Activated T-helper 17 cell treated with anti-CD3 and anti-CD28 coated beads, Interleukin-2, amount 50 U/mL, for 72 hours (primary cell): ENCODE data around the gene CREB5. TPM values are rescaled to one million over a fixed set of nuclear protein-coding genes. Genes with fewer than 3 reads are reported as not detected.
"Not testable (repeated sequence)": the region's sequence is repeated elsewhere in the genome, so short reads cannot be mapped to it uniquely, and the experiment has no call there.

ENCODE experiments used
- ATAC-seq: fragments of 150-1000 bp; cut with Tn5 transposase; replicated peaks from 2 replicates; pipeline ENCODE4 v1.10.0; 2021; ENCODE audit warnings: mild to moderate bottlenecking, moderate library complexity
- H3K27ac Mint-ChIP-seq: one replicate; pipeline ENCODE4 v1.8.0; 2022; ENCODE audit warnings: mixed read lengths
- H3K27me3 Mint-ChIP-seq: one replicate; pipeline ENCODE4 v1.8.0; 2022; ENCODE audit warnings: mixed read lengths
- H3K36me3 Mint-ChIP-seq: one replicate; pipeline ENCODE4 v1.8.0; 2022; ENCODE audit warnings: low read depth, mild to moderate bottlenecking, mixed read lengths
- H3K4me1 Mint-ChIP-seq: one replicate; pipeline ENCODE4 v1.8.0; 2022; ENCODE audit warnings: mixed read lengths
- H3K4me3 Mint-ChIP-seq: one replicate; pipeline ENCODE4 v1.8.0; 2022; ENCODE audit warnings: mild to moderate bottlenecking, mixed read lengths
- H3K9me3 Mint-ChIP-seq: one replicate; pipeline ENCODE4 v1.8.0; 2022; ENCODE audit warnings: mixed read lengths
- total RNA-seq, 2 donors: library from RNA; stranded (reverse); gene quantifications; one replicate each; pipeline ENCODE4 v1.2.3, GENCODE V29; 2022

The CREB5 gene
- total RNA-seq, 2 donors from 2014 or later = 0.02 TPM; not detected in 1

DNA sequence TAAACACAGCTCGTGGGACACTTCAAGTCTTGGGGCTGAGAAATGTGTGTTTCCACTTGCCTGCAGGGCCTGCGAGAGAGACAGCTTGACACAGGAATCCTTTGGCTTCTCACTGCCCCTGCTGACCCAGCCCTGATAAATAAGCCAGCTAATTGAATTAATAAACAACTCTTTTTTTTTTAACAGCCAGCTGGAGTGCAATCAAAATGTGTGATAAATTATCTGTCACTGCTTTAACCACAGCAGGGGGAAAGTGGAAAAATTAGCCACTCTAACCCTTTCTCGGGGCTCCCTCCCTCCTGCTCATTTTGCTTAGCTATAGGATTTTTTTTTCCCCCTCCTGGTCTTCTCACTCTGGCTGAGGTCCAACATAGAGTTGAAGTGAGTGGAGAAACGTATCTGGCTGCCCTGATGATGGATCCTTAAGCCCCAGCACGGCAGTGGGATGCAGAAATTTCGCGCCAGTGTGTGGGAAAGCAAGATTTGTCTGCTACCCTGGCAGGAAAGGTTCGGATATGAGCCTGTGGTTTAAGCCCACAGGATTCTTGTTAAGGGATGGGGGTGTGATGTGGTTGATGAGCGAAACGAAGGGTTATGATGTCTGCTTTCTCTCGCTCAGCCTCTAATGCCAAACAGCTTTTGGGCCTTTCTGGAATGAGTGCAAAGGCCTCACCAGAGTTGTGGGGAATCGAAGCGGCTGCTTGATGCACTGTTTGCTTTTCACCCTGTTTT is 372.0 kb downstream of the CREB5 start:
- H3K4me3 Mint-ChIP-seq = no peak overlapping the region
- no peaks in the 10 kb centered on the region for H3K27me3 Mint-ChIP-seq
- H3K36me3 Mint-ChIP-seq = no peaks in the 10 kb centered on the region
- H3K9me3 Mint-ChIP-seq = no peaks in the 10 kb centered on the region
- H3K27ac Mint-ChIP-seq = no peak overlapping the region
- ATAC-seq = no peak
- no peaks in the 10 kb centered on the region for H3K4me1 Mint-ChIP-seq

DNA sequence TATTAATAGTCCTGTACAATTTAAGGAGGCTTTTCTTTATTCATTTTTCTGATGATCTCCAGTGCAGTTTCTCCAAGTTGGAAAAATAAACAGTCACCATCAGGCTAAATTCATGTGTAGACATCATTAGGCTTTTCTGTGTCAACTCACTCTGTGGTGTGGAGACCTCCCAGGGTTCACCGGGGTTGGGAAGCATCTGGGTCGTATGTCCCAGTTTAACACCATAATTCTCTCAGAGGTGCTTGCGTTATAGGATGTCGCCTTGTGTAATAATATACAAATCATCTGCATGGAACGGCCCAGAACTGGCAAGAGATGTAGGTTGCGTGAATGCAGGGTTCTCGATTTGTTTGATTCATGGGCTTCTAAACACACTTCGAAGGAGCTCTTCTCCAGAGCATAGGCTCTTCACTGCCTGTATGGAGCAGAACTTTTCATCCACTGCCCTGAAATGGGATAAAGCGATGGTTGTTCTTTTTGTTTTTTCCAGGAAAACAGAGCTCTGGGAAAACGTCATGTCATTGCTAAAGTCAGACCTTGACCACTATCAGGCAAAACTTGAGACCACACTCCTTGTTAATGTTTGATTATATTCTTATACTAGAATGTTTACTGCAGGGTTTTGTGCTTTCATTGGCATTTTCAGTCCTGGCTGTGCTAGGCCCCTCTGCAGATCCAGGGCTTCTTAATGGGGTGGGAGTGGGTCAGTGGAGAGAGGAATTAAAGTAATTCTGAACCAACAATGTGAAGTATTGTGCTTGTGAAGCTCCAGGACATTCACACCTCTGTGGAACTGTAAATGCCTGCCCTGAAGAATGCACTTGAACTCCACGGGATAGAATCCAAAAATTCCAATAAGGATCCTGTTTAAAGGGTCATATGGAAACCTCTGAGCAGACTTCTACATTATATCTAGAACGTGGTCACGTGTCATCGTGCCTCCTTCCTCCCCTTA is 373.0 kb downstream of the CREB5 start:
- H3K4me3 Mint-ChIP-seq = no peak overlapping the region
- ATAC-seq = no peak
- no peaks in the 10 kb centered on the region for H3K4me1 Mint-ChIP-seq
- H3K27me3 Mint-ChIP-seq = no peaks in the 10 kb centered on the region
- no peak overlapping the region for H3K27ac Mint-ChIP-seq
- no peaks in the 10 kb centered on the region for H3K36me3 Mint-ChIP-seq
- peaks cover 3% of the 10 kb centered on the region for H3K9me3 Mint-ChIP-seq

DNA sequence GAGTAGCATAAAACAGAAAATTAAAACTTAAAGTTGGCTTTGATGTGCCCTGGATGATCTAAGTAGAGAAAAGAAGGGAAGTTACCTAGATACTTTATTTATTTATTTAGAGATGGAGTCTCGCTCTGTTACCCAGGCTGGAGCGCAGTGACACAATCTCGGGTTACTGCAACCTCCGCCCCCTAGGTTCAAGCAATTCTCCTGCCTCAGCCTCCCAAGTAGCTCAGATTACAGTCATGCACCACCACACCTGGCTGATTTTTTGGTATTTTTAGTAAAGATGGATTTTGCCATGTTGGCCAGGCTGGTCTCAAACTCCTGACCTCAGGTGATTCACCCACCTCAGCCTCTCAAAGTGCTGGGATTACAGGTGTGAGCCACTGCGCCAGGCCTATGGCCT is 373.8 kb downstream of the CREB5 start:
- H3K4me3 Mint-ChIP-seq, H3K36me3 Mint-ChIP-seq, H3K9me3 Mint-ChIP-seq, H3K27me3 Mint-ChIP-seq, H3K4me1 Mint-ChIP-seq, ATAC-seq, H3K27ac Mint-ChIP-seq: not testable (repeated sequence)

DNA sequence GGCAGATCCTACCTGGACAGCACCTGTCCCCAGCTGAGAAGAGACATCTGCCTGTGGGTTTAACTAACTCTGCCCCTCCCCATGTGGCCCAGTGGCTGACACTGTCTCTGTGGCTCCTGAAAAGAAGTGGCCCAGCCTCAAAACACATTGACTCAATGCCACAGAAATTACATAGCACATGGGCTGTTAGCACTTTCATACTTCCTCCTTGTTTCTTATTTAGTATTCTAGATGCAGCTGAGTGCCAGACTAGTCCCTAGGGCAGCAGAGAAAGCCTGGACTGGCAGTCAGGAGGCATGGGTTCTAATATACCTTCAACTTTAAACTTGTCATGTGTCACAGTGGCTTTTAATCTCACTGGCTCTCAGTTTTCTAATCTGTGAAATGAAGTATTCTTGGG is 374.8 kb downstream of the CREB5 start:
- no peaks in the 10 kb centered on the region for H3K4me1 Mint-ChIP-seq
- no peak overlapping the region for H3K4me3 Mint-ChIP-seq
- H3K27me3 Mint-ChIP-seq = no peaks in the 10 kb centered on the region
- ATAC-seq = no peak
- H3K36me3 Mint-ChIP-seq = no peaks in the 10 kb centered on the region
- H3K9me3 Mint-ChIP-seq = peaks cover 4% of the 10 kb centered on the region
- H3K27ac Mint-ChIP-seq = no peak overlapping the region

DNA sequence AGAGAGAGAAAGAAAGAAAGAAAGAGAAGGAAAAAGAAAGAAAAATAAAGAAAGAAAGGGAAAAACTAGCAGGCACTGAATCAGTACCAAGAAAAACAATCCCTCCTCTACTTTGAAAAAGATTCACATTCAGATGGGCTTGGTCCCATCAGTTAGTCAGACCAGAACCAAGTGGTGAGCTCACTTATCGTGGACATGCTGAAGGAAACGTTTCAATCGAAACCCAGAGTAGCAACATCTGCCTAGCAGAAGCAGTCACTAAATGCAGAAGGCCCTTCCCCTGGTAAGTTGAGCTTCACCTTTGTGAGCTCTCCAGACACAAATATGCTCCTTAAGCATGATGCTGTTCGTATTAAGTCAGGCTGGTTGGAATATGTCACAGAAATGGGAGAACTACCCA is 378.1 kb downstream of the CREB5 start:
- H3K27ac Mint-ChIP-seq = no peak overlapping the region
- no peaks in the 10 kb centered on the region for H3K27me3 Mint-ChIP-seq
- no peaks in the 10 kb centered on the region for H3K4me1 Mint-ChIP-seq
- no peak for ATAC-seq
- H3K9me3 Mint-ChIP-seq = peaks cover 4% of the 10 kb centered on the region
- H3K4me3 Mint-ChIP-seq = no peak overlapping the region
- no peaks in the 10 kb centered on the region for H3K36me3 Mint-ChIP-seq

DNA sequence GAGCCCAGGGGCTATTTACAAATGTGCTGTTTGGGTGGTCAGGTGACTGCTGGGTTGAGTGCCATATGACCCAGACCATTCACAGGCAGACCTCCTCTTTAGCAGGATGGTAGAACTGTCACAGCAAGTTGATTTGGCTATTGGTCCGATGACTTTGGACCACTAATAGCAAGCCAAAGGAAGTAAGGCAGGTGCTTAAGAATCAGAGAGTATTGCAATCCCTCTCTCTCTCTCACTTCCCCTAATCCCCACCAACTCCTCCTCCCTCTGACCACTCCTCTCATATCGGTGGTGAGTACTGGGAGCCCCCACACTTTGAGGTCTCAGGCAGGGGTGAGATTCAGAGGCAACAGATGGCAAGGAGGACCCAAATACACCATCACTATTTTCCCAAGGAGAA is 380.5 kb downstream of the CREB5 start:
- H3K27me3 Mint-ChIP-seq = no peaks in the 10 kb centered on the region
- H3K27ac Mint-ChIP-seq = no peak overlapping the region
- H3K9me3 Mint-ChIP-seq = peaks cover 4% of the 10 kb centered on the region
- no peaks in the 10 kb centered on the region for H3K4me1 Mint-ChIP-seq
- ATAC-seq = no peak
- no peaks in the 10 kb centered on the region for H3K36me3 Mint-ChIP-seq
- no peak overlapping the region for H3K4me3 Mint-ChIP-seq

DNA sequence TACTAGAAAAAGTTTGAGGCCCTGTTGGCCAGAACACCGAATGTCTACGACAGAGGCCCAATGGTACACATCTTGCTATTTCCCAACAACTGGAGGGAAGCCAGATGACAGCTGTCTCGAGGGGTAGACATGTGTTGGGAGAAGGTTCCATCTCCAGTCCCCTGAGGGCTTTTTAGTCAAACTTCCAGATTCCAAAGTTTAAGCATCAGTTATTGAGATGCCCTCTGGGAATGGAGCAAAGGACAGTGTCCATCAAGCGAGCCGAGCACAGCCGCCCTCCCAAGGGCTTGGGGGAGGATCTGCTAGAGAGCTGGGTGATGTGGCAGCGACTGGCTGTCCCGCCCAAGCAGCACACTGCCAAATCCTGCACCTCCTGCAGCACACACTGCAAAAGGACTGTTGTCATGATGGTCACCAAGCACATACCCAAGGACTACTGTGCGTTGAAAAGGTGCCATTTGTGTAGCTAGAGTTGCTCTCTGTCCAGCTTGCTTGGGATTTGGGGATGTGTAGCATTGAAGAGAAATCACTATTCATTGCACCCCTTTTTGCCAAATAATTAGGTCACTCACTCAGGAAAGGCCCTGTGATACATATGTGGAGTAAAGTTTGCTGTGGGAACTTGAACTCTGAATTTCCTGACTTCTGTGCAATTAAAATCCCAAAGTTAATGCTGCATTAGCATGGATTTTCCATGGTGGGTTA is 381.2 kb downstream of the CREB5 start:
- no peaks in the 10 kb centered on the region for H3K4me1 Mint-ChIP-seq
- no peaks in the 10 kb centered on the region for H3K27me3 Mint-ChIP-seq
- H3K27ac Mint-ChIP-seq = no peak overlapping the region
- H3K4me3 Mint-ChIP-seq = no peak overlapping the region
- H3K36me3 Mint-ChIP-seq = no peaks in the 10 kb centered on the region
- ATAC-seq = no peak
- peaks cover 4% of the 10 kb centered on the region for H3K9me3 Mint-ChIP-seq

DNA sequence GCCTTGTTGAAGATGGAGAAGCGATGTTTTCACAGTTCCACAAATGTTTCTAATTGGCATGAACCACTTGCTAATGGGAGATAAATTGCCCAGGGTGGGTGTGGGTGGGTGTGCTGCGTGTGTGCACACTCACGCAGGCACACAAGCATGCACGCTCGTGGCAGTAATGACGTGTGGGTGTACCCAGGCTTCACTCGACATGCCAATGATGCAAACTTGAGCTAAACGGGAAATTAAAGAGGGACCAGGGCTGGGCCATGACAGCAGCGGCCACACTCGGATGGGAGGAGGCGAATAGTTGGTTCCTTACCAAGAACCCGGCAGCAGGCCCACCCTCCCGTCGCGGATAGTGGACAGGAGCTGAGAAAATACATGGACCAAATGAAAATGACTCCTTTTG is 386.0 kb downstream of the CREB5 start:
- Mint-ChIP-seq H3K4me3 (no peak overlapping the region), H3K27me3 (no peaks in the 10 kb centered on the region)
- ATAC-seq = no peak

DNA sequence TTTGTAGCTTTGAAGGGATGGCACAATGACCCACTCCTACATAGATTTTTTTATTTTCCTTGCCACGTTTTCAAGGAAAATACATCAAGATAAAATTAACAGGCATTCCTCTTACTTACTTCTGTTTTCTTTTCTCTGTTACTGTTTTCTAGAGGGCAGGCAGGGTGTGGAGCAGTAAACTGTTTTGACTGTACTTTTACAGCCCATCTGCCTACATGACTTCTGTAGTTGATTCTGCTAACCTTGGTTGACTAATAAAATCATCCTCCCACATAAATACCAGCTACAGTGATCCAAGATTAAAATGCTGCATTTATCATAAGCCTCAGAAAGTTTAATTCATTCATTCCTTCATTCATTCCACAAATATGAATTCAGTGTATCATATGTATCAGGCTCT is 387.3 kb downstream of the CREB5 start:
- no peak overlapping the region for H3K27ac Mint-ChIP-seq
- no peaks in the 10 kb centered on the region for H3K36me3 Mint-ChIP-seq
- H3K4me3 Mint-ChIP-seq = no peak overlapping the region
- no peaks in the 10 kb centered on the region for H3K4me1 Mint-ChIP-seq
- H3K9me3 Mint-ChIP-seq = no peaks in the 10 kb centered on the region
- no peak for ATAC-seq
- no peaks in the 10 kb centered on the region for H3K27me3 Mint-ChIP-seq

More for the DNA sequence above, 386.0 kb downstream of the CREB5 start:
- Mint-ChIP-seq H3K36me3 (no peaks in the 10 kb centered on the region), H3K4me1 (no peaks in the 10 kb centered on the region), H3K27ac (no peak overlapping the region), H3K9me3 (no peaks in the 10 kb centered on the region)

DNA sequence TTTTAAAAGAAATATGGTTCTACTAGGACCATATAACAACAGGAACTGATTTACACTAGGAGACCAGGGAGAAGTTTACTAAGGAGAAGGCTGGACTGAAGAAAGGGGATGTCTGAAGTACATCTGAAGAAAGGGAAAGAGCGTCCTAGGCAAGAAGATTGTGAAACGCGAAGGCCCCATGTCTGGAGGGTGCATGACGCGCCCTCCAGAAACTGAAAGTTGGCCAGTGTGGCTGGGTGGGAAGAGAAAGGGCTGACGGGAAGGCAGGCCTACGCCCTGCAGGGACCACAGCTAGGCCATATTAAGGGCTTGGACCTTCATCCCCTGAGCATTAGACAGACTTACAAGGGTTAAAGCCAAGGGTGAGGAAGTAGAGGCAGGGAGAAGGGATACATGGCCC is 387.8 kb downstream of the CREB5 start:
- no peak overlapping the region for H3K27ac Mint-ChIP-seq
- H3K36me3 Mint-ChIP-seq = no peaks in the 10 kb centered on the region
- H3K4me1 Mint-ChIP-seq = no peaks in the 10 kb centered on the region
- no peaks in the 10 kb centered on the region for H3K27me3 Mint-ChIP-seq
- H3K9me3 Mint-ChIP-seq = no peaks in the 10 kb centered on the region
- no peak overlapping the region for H3K4me3 Mint-ChIP-seq
- ATAC-seq = no peak

DNA sequence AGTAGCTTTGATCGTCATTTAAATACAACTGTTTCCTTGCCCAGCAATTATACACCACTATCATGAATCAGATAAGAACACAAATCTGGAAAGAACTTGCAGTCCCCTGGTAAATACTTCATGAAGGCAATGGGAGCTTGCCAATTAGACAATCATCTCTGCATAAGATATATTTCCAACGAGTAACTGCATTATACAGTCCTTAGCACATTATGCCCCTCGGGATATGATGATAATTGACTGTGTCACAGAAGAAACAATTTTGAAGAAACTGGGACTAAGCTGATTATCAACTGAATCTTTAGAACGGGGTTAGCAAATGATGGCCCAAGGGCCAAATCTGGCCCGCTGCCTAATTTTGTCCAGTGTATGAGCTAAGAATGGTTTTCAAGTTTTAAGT is 390.1 kb downstream of the CREB5 start:
- H3K27me3 Mint-ChIP-seq = no peaks in the 10 kb centered on the region
- H3K27ac Mint-ChIP-seq = no peak overlapping the region
- no peaks in the 10 kb centered on the region for H3K4me1 Mint-ChIP-seq
- H3K9me3 Mint-ChIP-seq = no peaks in the 10 kb centered on the region
- no peaks in the 10 kb centered on the region for H3K36me3 Mint-ChIP-seq
- H3K4me3 Mint-ChIP-seq = no peak overlapping the region
- no peak for ATAC-seq

DNA sequence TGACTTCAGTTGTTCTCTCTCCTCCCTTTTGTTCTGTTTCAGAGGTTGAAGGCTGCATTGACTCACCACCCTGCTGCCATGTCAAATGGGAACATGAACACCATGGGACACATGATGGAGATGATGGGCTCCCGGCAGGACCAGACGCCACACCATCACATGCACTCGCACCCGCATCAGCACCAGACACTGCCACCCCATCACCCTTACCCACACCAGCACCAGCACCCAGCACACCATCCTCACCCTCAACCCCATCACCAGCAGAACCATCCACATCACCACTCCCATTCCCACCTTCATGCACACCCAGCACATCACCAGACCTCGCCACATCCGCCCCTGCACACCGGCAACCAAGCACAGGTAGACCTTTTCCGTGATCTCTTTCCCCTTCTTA is 391.8 kb downstream of the CREB5 start:
- Mint-ChIP-seq H3K27me3 (no peaks in the 10 kb centered on the region), H3K36me3 (no peaks in the 10 kb centered on the region), H3K9me3 (no peaks in the 10 kb centered on the region), H3K4me1 (no peaks in the 10 kb centered on the region), H3K27ac (no peak overlapping the region), H3K4me3 (no peak overlapping the region)
- no peak for ATAC-seq

DNA sequence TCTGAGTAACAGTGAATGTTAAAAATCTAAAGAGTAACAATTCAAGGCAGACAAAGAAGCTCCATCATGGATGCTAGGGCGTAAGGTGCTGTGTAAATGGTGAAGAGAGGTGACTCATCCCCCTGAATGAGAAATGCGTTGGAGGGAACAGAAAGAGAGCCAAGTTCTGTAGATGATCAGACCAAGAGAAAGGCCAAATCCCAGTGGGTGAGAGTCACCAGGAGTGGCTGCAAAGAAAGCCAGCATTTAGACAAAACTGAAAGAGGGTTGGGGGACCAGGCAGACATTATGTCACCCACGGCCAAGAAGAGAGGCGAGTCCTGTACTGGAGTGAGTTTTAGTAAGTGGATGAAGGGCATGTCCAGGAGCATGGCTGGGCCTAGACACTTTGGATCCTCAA is 392.7 kb downstream of the CREB5 start:
- H3K27ac Mint-ChIP-seq = no peak overlapping the region
- no peaks in the 10 kb centered on the region for H3K9me3 Mint-ChIP-seq
- no peak for ATAC-seq
- no peak overlapping the region for H3K4me3 Mint-ChIP-seq
- no peaks in the 10 kb centered on the region for H3K36me3 Mint-ChIP-seq
- H3K27me3 Mint-ChIP-seq = no peaks in the 10 kb centered on the region
- H3K4me1 Mint-ChIP-seq = no peaks in the 10 kb centered on the region

DNA sequence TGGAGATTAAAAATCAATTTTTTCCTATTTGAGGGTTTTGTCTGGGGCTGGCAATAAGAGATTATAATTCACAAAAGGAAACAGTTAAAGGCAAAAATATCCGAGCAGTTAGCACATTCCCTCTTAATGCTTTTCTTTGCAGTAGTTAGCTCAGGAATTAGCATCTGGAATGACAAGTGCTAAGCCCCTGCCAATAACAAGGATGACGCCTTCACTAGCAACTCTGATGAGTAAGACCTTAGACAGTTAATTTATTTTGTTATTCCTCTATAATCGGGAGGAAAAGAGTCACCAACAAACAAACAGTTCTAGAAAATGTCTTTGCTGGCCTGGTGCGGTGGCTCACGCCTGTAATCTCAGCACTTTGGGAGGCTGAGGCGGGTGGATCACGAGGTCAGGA is 394.5 kb downstream of the CREB5 start:
- no peaks in the 10 kb centered on the region for H3K27me3 Mint-ChIP-seq
- no peak overlapping the region for H3K4me3 Mint-ChIP-seq
- no peak for ATAC-seq
- H3K36me3 Mint-ChIP-seq = no peaks in the 10 kb centered on the region
- H3K27ac Mint-ChIP-seq = no peak overlapping the region
- H3K9me3 Mint-ChIP-seq = no peaks in the 10 kb centered on the region
- H3K4me1 Mint-ChIP-seq = no peaks in the 10 kb centered on the region
